CD4-positive, alpha-beta T cell treated with Interleukin-12 subunit alpha and Interleukin-12 subunit beta, for 1 hour (primary cell): Measurements from ENCODE around the gene KRT15.

Experiments
- DNase-seq: peaks from one replicate; pipeline ENCODE4 v3.0.0-alpha.2; 2020

The KRT15 gene

GRCh38 chr17:41503202-41503601 lies 15.5 kb downstream of the KRT15 start:
- DNase-seq: no peak

GRCh38 chr17:41500131-41500911 lies 18.4 kb downstream of the KRT15 start:
- no peak for DNase-seq

- no peak for DNase-seq
Measured at GRCh38 chr17:41499714-41500113, 19.0 kb downstream of the KRT15 start.

- no peak for DNase-seq
Measured at GRCh38 chr17:41498276-41498675, 20.4 kb downstream of the KRT15 start.

GRCh38 chr17:41496803-41497484 lies 21.7 kb downstream of the KRT15 start:
- peak; percentile 67 for DNase-seq

GRCh38 chr17:41494524-41494923 lies 24.2 kb downstream of the KRT15 start:
- no peak for DNase-seq

GRCh38 chr17:41492771-41493170 lies 25.9 kb downstream of the KRT15 start:
- DNase-seq: no peak

GRCh38 chr17:41492351-41492750 lies 26.3 kb downstream of the KRT15 start:
- DNase-seq: no peak

- no peak for DNase-seq
Measured at GRCh38 chr17:41491476-41491875, 27.2 kb downstream of the KRT15 start.

- DNase-seq: no peak
Measured at GRCh38 chr17:41490000-41490990, 28.4 kb downstream of the KRT15 start.

- DNase-seq: no peak
Measured at GRCh38 chr17:41489531-41489930, 29.2 kb downstream of the KRT15 start, which contains the start of gene KRT36. KRT36 (minus strand) TSS chr17:41489910; CDS start chr17:41489864, 46 bp downstream.

- DNase-seq: peak; percentile 9
Measured at GRCh38 chr17:41486809-41487530, 31.7 kb downstream of the KRT15 start.

GRCh38 chr17:41486316-41486715 lies 32.4 kb downstream of the KRT15 start:
- DNase-seq: no peak

- DNase-seq: no peak
Measured at GRCh38 chr17:41484920-41485904, 33.5 kb downstream of the KRT15 start.

GRCh38 chr17:41483991-41484826 lies 34.5 kb downstream of the KRT15 start:
- no peak for DNase-seq

GRCh38 chr17:41483531-41483930 lies 35.2 kb downstream of the KRT15 start:
- no peak for DNase-seq

GRCh38 chr17:41481036-41481435 lies 37.7 kb downstream of the KRT15 start, which contains the start of gene KRT35:
KRT35 (minus strand) TSS chr17:41481151; CDS start chr17:41481097, 54 bp downstream.
- DNase-seq: no peak

- no peak for DNase-seq
Measured at GRCh38 chr17:41480581-41480980, 38.1 kb downstream of the KRT15 start.

- no peak for DNase-seq
Measured at GRCh38 chr17:41480136-41480535, 38.6 kb downstream of the KRT15 start.

- DNase-seq: no peak
Measured at GRCh38 chr17:41478237-41478636, 40.5 kb downstream of the KRT15 start.
